Left colon (tissue), 2 donors: ENCODE data around the gene CYB561. TPM values are rescaled to one million over a fixed set of nuclear protein-coding genes. Genes with fewer than 3 reads are reported as not detected.

Experiments
- ATAC-seq: fragments of 200-7000 bp; cut with Tn5 transposase; one replicate; pipeline ENCODE4 v1.9.1; 2020; ENCODE audit warnings: mild to moderate bottlenecking, moderate library complexity
- DNase-seq, 2 donors: peaks; one replicate each; pipeline ENCODE4 v3.0.0-alpha.2; 2020
- intact Hi-C, 2 donors: fragments of 100-400 bp; cut with DNase I in 1 of 2; cut with micrococcal nuclease in 1 of 2; formaldehyde crosslinking; loops; one replicate each; pipeline versions ENCODE4 v1.11.2 to v1.14.0; 2022; cut with DNase I, micrococcal nuclease
- long read RNA-seq: library from polyadenylated mRNA; unstranded; transcript quantifications from one replicate; pipeline ENCODE4 v2.0.0, GENCODE V29; 2021
- total RNA-seq, 2 donors: library from RNA; stranded (reverse); fragmentation: NEBNext Ultra II Directional; extraction: Animal tissue kit (Norgen Biotek cat#: 25700); gene quantifications; one replicate each; pipeline ENCODE4 v1.2.1, GENCODE V29; 2021
- donor health status: DM: no; HTN: no; CAD: no.
- donor health status: DM: yes; HTN: yes; CAD: no.

CYB561 gene
- total RNA-seq: 10 to 100 TPM; 59.6 to 66.6 TPM
- long read RNA-seq, transcript CYB561-213 (5 exons, 2,344 nt): minor isoform, 12 of 80 reads
- long read RNA-seq, transcript CYB561-201 (6 exons, 3,001 nt): major isoform, 28 of 80 reads
- long read RNA-seq, partial matches to known transcripts: 3 of 80 reads
- long read RNA-seq, other reads (novel, unspliced or antisense): 28 of 80 reads

- ATAC-seq (peak; percentile 78), DNase-seq (peak; percentile 81 to 90)
- intact Hi-C loops: no loop called here
Measured at GRCh38 chr17:63445954-63446752, at the start of gene CYB561. CYB561 (minus strand) TSS chr17:63446306; CDS start chr17:63437547, 8,759 bp downstream.

GRCh38 chr17:63495491-63495890 lies 49.4 kb upstream of the CYB561 start:
- ATAC-seq (no peak), DNase-seq (no peak)
- intact Hi-C loops: no loop called here

GRCh38 chr17:63494300-63494928 lies 48.3 kb upstream of the CYB561 start:
- intact Hi-C loops: no loop called here
- no peak for DNase-seq
- no peak for ATAC-seq

GRCh38 chr17:63493411-63493810 lies 47.3 kb upstream of the CYB561 start:
- DNase-seq (no peak), ATAC-seq (no peak)
- intact Hi-C loops: no loop called here

- intact Hi-C loops: no loop called here
- ATAC-seq: no peak
- no peak for DNase-seq
Measured at GRCh38 chr17:63492940-63493339, 46.8 kb upstream of the CYB561 start.

- ATAC-seq: no peak
- intact Hi-C loops: no loop called here
- no peak for DNase-seq
Measured at GRCh38 chr17:63491977-63492618, 46.0 kb upstream of the CYB561 start.

- ATAC-seq (no peak), DNase-seq (no peak)
- intact Hi-C loops: no loop called here
Measured at GRCh38 chr17:63491413-63491812, 45.3 kb upstream of the CYB561 start.

GRCh38 chr17:63490858-63491400 lies 44.8 kb upstream of the CYB561 start:
- intact Hi-C loops: no loop called here
- ATAC-seq (no peak), DNase-seq (no peak)

- ATAC-seq (no peak), DNase-seq (no peak)
- intact Hi-C loops: no loop called here
Measured at GRCh38 chr17:63490329-63490728, 44.2 kb upstream of the CYB561 start.

GRCh38 chr17:63489291-63489690 lies 43.2 kb upstream of the CYB561 start:
- ATAC-seq (no peak), DNase-seq (no peak)
- intact Hi-C loops: no loop called here

GRCh38 chr17:63488851-63489250 lies 42.7 kb upstream of the CYB561 start:
- intact Hi-C loops: no loop called here
- DNase-seq (no peak), ATAC-seq (no peak)

- DNase-seq (no peak), ATAC-seq (no peak)
- intact Hi-C loops: no loop called here
Measured at GRCh38 chr17:63487014-63487339, 40.9 kb upstream of the CYB561 start.

- intact Hi-C loops: no loop called here
- DNase-seq (no peak), ATAC-seq (peak; percentile 14)
Measured at GRCh38 chr17:63486317-63487013, 40.4 kb upstream of the CYB561 start.

- intact Hi-C loops: no loop called here
- DNase-seq (no peak), ATAC-seq (no peak)
Measured at GRCh38 chr17:63483655-63484575, 37.8 kb upstream of the CYB561 start.

GRCh38 chr17:63483038-63483437 lies 36.9 kb upstream of the CYB561 start:
- intact Hi-C loops: no loop called here

GRCh38 chr17:63482509-63482908 lies 36.4 kb upstream of the CYB561 start:
- intact Hi-C loops: no loop called here
- no peak for ATAC-seq
- DNase-seq: no peak

More at GRCh38 chr17:63483038-63483437, 36.9 kb upstream of the CYB561 start:
- ATAC-seq (no peak), DNase-seq (no peak)

GRCh38 chr17:63481488-63481870 lies 35.4 kb upstream of the CYB561 start:
- intact Hi-C loops: no loop called here
- DNase-seq (no peak), ATAC-seq (no peak)
